Erythroblast (primary cell): Measurements from ENCODE around the gene ALPG.

Experiments used
- GATA1 ChIP-seq: IDR thresholded peaks from 2 replicates; pipeline ENCODE4 v1.6.1; 2011; ENCODE audit warnings: low read depth, mild to moderate bottlenecking, control low read depth, low read length, moderate library complexity
- POLR2A ChIP-seq: IDR thresholded peaks from 2 replicates; pipeline ENCODE4 v1.6.1; 2011; ENCODE audit warnings: mild to moderate bottlenecking, low read length

GRCh38 chr2:232422051-232422450, 15.4 kb downstream of the ALPG start:
- TF ChIP-seq POLR2A, result no peak
- TF ChIP-seq GATA1, result no peak
